ENCODE data around the gene ACAP3. TPM values are rescaled to one million over a fixed set of nuclear protein-coding genes. Genes with fewer than 3 reads are reported as not detected.

The ACAP3 gene
- total and polyA plus RNA-seq, 2 donors (not counting 3 experiments of a cell fraction or from before 2014, with no cell fraction given) = 27.8 to 39.0 TPM

GRCh38 chr1:1322418-1322817 lies 14.7 kb upstream of the ACAP3 start:
- H3K27ac ChIP-seq (ENCODE audit: insufficient read depth, low read depth, low read length) = no peak overlapping the region
- FAIRE-seq = no peak
- no peak overlapping the region for H3K4me3 ChIP-seq (replicated peaks in 1 of 3; ENCODE audit: insufficient read depth in 1 of 3, low read depth in 1 of 3, low read length in 3 of 3)
- peaks cover 13% of the 10 kb centered on the region for H3K4me1 ChIP-seq (ENCODE audit: control insufficient read depth, extremely low read depth, insufficient read depth, low read length)
- peaks cover 5% of the 10 kb centered on the region for H4K20me1 ChIP-seq (replicated peaks; ENCODE audit: control insufficient read depth, extremely low read depth, insufficient read depth, low read length)
- H3K4me2 ChIP-seq (ENCODE audit: insufficient read depth, low read length) = no peak overlapping the region
- DNase-seq (ENCODE audit: low read depth, low spot score) = no peak
- no peaks in the 10 kb centered on the region for H3K27me3 ChIP-seq (ENCODE audit: control insufficient read depth in 2 of 2, insufficient read depth in 2 of 2, low read length in 2 of 2)
- H3K9me3 ChIP-seq (replicated peaks; ENCODE audit: control insufficient read depth, insufficient read depth, low read length) = no peaks in the 10 kb centered on the region
- no peaks in the 10 kb centered on the region for H3K9me1 ChIP-seq (replicated peaks; ENCODE audit: control insufficient read depth, extremely low read depth, insufficient read depth, low read length)
- ChIA-PET CTCF (no interaction called here), POLR2A (no interaction called here)
- intact Hi-C loops (cut with micrococcal nuclease) (no loop called here), dilution Hi-C loops (cut with MboI; ENCODE audit: extremely low pct_ligation_motif_present, low sequenced_read_pairs) (no loop called here)
- H2AFZ ChIP-seq (ENCODE audit: low read depth, low read length) = no peak overlapping the region
- peaks cover 54% of the 10 kb centered on the region for H3K79me2 ChIP-seq (ENCODE audit: control insufficient read depth, insufficient read depth, low read length)
- no peak for TF ChIP-seq FOS (IDR thresholded peaks at IDR 0.05; ENCODE audit: borderline replicate concordance, insufficient read depth, low read length)
- TF ChIP-seq POLR2AphosphoS5 (IDR thresholded peaks at IDR 0.05; ENCODE audit: insufficient read depth, low read depth, low read length) = no peak
- TF ChIP-seq CTCF (IDR thresholded peaks at IDR 0.05; ENCODE audit: extremely low read depth in 1 of 2, insufficient read depth in 1 of 2, low read depth in 1 of 2, low read length in 2 of 2) = no peak
- TF ChIP-seq EZH2 (IDR thresholded peaks at IDR 0.05; ENCODE audit: borderline replicate concordance, low read depth, low read length, severe bottlenecking) = no peak
- TF ChIP-seq JUN (IDR thresholded peaks at IDR 0.05; ENCODE audit: borderline replicate concordance, insufficient read depth, insufficient read length, low read depth) = no peak
- TF ChIP-seq POLR2A (IDR thresholded peaks at IDR 0.05; ENCODE audit: low read depth, low read length) = no peak
- TF ChIP-seq GATA2 (IDR thresholded peaks at IDR 0.05; ENCODE audit: insufficient read depth, insufficient read length, low read depth, low read length) = no peak
- no peak for TF ChIP-seq MAX (IDR thresholded peaks at IDR 0.05; ENCODE audit: insufficient read depth, insufficient read length)
- TF ChIP-seq MYC (IDR thresholded peaks at IDR 0.05; ENCODE audit: low read depth, low read length) = no peak
- H3K36me3 ChIP-seq (ENCODE audit: control insufficient read depth in 2 of 2, extremely low read depth in 1 of 2, insufficient read depth in 2 of 2, low read length in 2 of 2) = peaks cover 0 to 9% of the 10 kb centered on the region in 2 experiments
- no TSS peak for BruUV-seq (replicated peaks)
- H3K9ac ChIP-seq (replicated peaks; ENCODE audit: extremely low read depth, insufficient read depth, low read length) = no peak overlapping the region

Measured in endothelial cell of umbilical vein (primary cell).